ENCODE data around the gene C11orf54. TPM values are rescaled to one million over a fixed set of nuclear protein-coding genes. Genes with fewer than 3 reads are reported as not detected.
"Not testable (repeated sequence)": the region's sequence is repeated elsewhere in the genome, so short reads cannot be mapped to it uniquely, and the experiment has no call there.

The C11orf54 gene
- total RNA-seq, 1 donor from 2014 or later = 48.3 TPM

DNA sequence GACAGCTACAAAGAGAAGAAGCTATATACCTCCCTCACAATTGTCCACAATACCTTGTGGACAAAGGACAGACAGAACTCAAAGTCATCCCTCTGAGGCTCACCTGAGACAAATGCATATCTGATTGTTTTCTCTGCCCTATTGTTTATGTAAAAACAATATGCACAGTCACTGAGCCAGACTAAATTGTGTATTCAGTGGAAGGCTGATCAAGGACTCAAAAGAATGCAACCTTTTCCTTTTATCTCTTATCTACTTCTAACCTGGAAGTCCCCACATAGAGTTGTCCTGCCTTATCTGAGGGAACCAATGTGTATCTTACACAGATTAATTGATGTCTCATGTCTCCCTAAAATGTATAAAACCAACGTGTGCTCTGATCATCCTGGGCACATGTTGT, 28.7 kb downstream of the C11orf54 start:
- Histone ChIP-seq H3K36me3 (no peaks in the 10 kb centered on the region), H3K9me3 (no peaks in the 10 kb centered on the region), H3K27me3 (no peaks in the 10 kb centered on the region), H3K27ac (no peak overlapping the region), H3K4me1 (no peaks in the 10 kb centered on the region), H3K4me3 (no peak overlapping the region)
- intact Hi-C loops (cut with DNase I) = no loop called here
- ATAC-seq (no peak), DNase-seq (no peak)
- TF ChIP-seq CTCF (IDR thresholded peaks at IDR 0.05) = no peak

- TF ChIP-seq CTCF (IDR thresholded peaks at IDR 0.05) = no peak
- Histone ChIP-seq H3K4me3 (no peak overlapping the region), H3K27me3 (no peaks in the 10 kb centered on the region), H3K36me3 (no peaks in the 10 kb centered on the region), H3K9me3 (no peaks in the 10 kb centered on the region), H3K27ac (no peak overlapping the region), H3K4me1 (no peaks in the 10 kb centered on the region)
- intact Hi-C loops (cut with DNase I) = no loop called here
- ATAC-seq (no peak), DNase-seq (no peak)
These were observed 30.7 kb downstream of the C11orf54 start for GRCh38 chr11:93772123-93772522.

DNA sequence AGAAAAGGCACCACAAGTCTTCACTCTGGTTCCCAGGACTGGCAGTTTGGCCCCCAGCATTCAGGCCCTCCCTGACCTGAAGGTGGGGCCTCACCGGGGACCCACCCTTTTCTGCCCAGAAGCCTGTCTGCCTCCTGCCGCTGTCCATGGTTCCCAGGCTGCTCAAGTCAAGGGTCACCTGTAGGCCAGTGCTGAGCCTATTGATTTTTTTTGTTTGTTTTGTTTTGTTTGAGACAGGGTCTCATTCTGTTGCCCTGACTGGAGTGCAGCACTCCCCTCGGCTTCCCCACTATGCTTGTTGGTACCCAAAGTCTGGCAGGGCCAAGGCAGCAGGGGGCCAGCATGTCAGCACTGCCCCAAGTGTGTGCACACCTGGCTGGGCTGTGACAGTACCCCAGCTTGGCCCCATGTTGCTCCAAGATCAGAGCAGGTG, 31.6 kb downstream of the C11orf54 start:
- Histone ChIP-seq H3K4me1 (no peaks in the 10 kb centered on the region), H3K4me3 (no peak overlapping the region), H3K36me3 (no peaks in the 10 kb centered on the region), H3K27ac (no peak overlapping the region), H3K9me3 (no peaks in the 10 kb centered on the region), H3K27me3 (no peaks in the 10 kb centered on the region)
- DNase-seq (no peak), ATAC-seq (no peak)
- TF ChIP-seq CTCF (IDR thresholded peaks at IDR 0.05) = no peak
- intact Hi-C loops (cut with DNase I) = no loop called here

DNA sequence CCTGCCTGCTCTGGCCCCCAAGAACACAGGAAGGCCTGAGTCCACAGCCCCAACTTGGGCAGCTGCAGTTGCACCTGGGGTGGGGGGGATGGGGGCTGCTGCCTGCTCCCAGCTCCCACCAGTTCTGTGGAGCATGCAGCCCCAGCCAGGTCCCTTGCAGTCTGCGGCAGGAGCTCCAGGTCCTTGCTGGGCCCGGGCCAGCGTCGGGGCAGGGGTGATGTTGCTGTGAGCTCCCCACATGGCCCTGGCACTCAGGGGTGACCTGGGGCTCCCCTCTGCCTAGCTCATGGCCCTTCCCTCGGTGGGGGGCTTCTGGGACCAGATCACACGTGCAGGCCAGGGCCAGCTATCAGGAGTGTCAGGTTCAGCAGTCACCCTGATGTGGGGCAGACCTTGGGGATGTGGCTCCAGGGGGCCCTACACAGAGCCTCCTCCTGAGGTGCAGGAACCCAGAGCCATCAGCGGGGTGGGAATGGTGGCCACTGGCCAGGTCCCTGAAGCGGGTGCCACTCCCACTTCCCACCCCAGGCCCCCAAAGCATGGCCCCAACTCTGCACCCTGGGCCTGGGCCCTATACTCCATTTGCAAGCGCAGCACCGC, 32.2 kb downstream of the C11orf54 start:
- DNase-seq (no peak), ATAC-seq (peak; percentile 47)
- Histone ChIP-seq H3K36me3 (no peaks in the 10 kb centered on the region), H3K9me3 (no peaks in the 10 kb centered on the region), H3K4me3 (no peak overlapping the region), H3K27me3 (no peaks in the 10 kb centered on the region), H3K27ac (no peak overlapping the region), H3K4me1 (no peaks in the 10 kb centered on the region)
- intact Hi-C loops (cut with DNase I) = no loop called here
- TF ChIP-seq CTCF (IDR thresholded peaks at IDR 0.05) = no peak

DNA sequence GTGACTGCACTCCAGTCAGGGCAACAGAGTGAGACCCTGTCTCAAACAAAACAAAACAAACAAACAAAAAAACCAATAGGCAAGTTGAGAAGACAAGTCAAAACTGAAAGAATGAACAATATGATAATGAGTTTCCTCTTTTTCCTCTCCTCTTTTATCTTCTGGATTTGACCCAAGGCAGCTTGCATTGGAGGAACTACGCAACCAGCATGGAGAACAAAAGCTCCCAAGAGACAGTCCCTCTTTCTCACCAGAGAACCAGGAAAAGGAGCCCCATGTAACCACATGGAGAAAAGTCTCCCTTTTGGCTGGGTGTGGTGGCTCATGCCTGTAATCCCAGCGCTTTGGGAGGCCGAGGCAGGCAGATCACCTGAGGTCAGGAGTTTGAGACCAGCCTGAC, 33.1 kb downstream of the C11orf54 start:
- ATAC-seq = peak; percentile 21
- DNase-seq; H3K4me3 ChIP-seq; H3K9me3 ChIP-seq; H3K4me1 ChIP-seq; H3K36me3 ChIP-seq; intact Hi-C loops (cut with DNase I); H3K27ac ChIP-seq; H3K27me3 ChIP-seq: not testable (repeated sequence)

- H3K36me3 ChIP-seq = no peaks in the 10 kb centered on the region
- no peaks in the 10 kb centered on the region for H3K4me1 ChIP-seq
- H3K27me3 ChIP-seq = no peaks in the 10 kb centered on the region
- no peak overlapping the region for H3K4me3 ChIP-seq
- DNase-seq = no peak
- no peaks in the 10 kb centered on the region for H3K9me3 ChIP-seq
- H3K27ac ChIP-seq = no peak overlapping the region
- ATAC-seq = no peak
- intact Hi-C loops (cut with DNase I) = no loop called here
- TF ChIP-seq CTCF (IDR thresholded peaks at IDR 0.05) = peak; percentile 9
These were observed 33.8 kb downstream of the C11orf54 start for GRCh38 chr11:93775289-93775688.
